ENCODE results near the gene GFRA1.

- TF ChIP-seq RFX5 (IDR thresholded peaks at IDR 0.05; ENCODE audit: low read depth, low read length) (no peak), MAZ (IDR thresholded peaks at IDR 0.05; ENCODE audit: borderline replicate concordance, low read depth, low read length) (no peak), CTCF (conservative IDR thresholded peaks at IDR 0.05; ENCODE audit: low read depth, low read length) (no peak), RAD21 (IDR thresholded peaks at IDR 0.05; ENCODE audit: low read length) (no peak), USF2 (IDR thresholded peaks at IDR 0.05; ENCODE audit: low read depth, low read length) (no peak), MXI1 (IDR thresholded peaks at IDR 0.05; ENCODE audit: borderline replicate concordance, low read depth, low read length) (no peak), NFE2L2 (IDR thresholded peaks at IDR 0.05; ENCODE audit: low read depth, low read length) (no peak), CHD1 (IDR thresholded peaks at IDR 0.05; ENCODE audit: low read depth, low read length) (no peak), BHLHE40 (IDR thresholded peaks at IDR 0.05; ENCODE audit: low read depth, low read length) (no peak), ELK1 (IDR thresholded peaks at IDR 0.05; ENCODE audit: borderline replicate concordance, low read depth, low read length) (no peak), POLR2A (IDR thresholded peaks at IDR 0.05; ENCODE audit: low read depth, low read length) (no peak), FOS (IDR thresholded peaks at IDR 0.05; ENCODE audit: low read depth, low read length) (no peak), CEBPB (IDR thresholded peaks at IDR 0.05; ENCODE audit: low read depth, low read length) (no peak)
Measured at GRCh38 chr10:116159197-116159596, 113.8 kb downstream of the GFRA1 start.
